Measurements from ENCODE around the gene MXI1. TPM values are rescaled to one million over a fixed set of nuclear protein-coding genes. Genes with fewer than 3 reads are reported as not detected.
A peak's percentile ranks its signal among the peaks of the same experiment; 100 is the strongest.

The MXI1 gene
- polyA plus RNA-seq, 1 experiment, result 17.3 TPM

- peak overlapping the region; percentile 89 for H3K27ac ChIP-seq (ENCODE audit: low read depth, low read length)
- H3K9me3 ChIP-seq (ENCODE audit: control insufficient read depth, insufficient read depth, low read length), result peaks cover 16% of the 10 kb centered on the region
- H3K27me3 ChIP-seq (ENCODE audit: control insufficient read depth, insufficient read depth, low read length), result no peaks in the 10 kb centered on the region
- CTCF ChIA-PET, result interaction anchor here (0.6 to 2.2 kb wide), 6 partner anchors 9 to 222 kb away, joined by 3 to 23 read pairs (median 4); no protein-coding TSS in a partner anchor
- H3K4me3 ChIP-seq (ENCODE audit: low read depth, low read length), result no peak overlapping the region
- TF ChIP-seq CTCF (IDR thresholded peaks at IDR 0.05; ENCODE audit: low read depth, low read length), result peak; percentile 36
- DNase-seq (ENCODE audit: low read depth, low spot score), result peak; percentile 90
- POLR2A ChIA-PET, result interaction anchor here (1.0 to 3.7 kb wide), 8 partner anchors 8 to 168 kb away, joined by 3 to 27 read pairs (median 4); partner anchors contain the start of gene DUSP5
These were observed 128.8 kb downstream of the MXI1 start for GRCh38 chr10:110336111-110336721.

Other genes starting within 250 kb of the MXI1 start
- gene ADD3, start 199.6 kb upstream of the MXI1 start, polyA plus RNA-seq (2011; rRNA removed), result 161 and 192 TPM in 2 replicates
- 20.1 and 26.4 TPM in 2 replicates for gene SMNDC1, start 97.3 kb downstream of the MXI1 start, polyA plus RNA-seq (2011; rRNA removed)